Ishikawa (cell line): ENCODE measurements around the gene GNAT1.

Source experiments
- CEBPB ChIP-seq: IDR thresholded peaks from 2 replicates; pipeline ENCODE4 v1.6.1; 2012
- CREB1 ChIP-seq: IDR thresholded peaks from 2 replicates; pipeline ENCODE4 v1.6.1; 2012; ENCODE audit warnings: low read depth
- EGR1 ChIP-seq: IDR thresholded peaks from 2 replicates; pipeline ENCODE4 v1.6.1; 2012
- EP300 ChIP-seq: IDR thresholded peaks from 2 replicates; pipeline ENCODE4 v1.6.1; 2012; ENCODE audit warnings: borderline replicate concordance
- FOXM1 ChIP-seq: IDR thresholded peaks from 2 replicates; pipeline ENCODE4 v1.6.1; 2012; ENCODE audit warnings: low read depth, borderline replicate concordance
- NFIC ChIP-seq: IDR thresholded peaks from 2 replicates; pipeline ENCODE4 v1.6.1; 2012
- RAD21 ChIP-seq: IDR thresholded peaks from 2 replicates; pipeline ENCODE4 v1.6.1; 2012; ENCODE audit warnings: low read depth
- TAF1 ChIP-seq: IDR thresholded peaks from 2 replicates; pipeline ENCODE4 v1.6.1; 2012; ENCODE audit warnings: low read depth, mild to moderate bottlenecking
- TCF12 ChIP-seq: IDR thresholded peaks from 2 replicates; pipeline ENCODE4 v1.6.1; 2012; ENCODE audit warnings: low read depth
- TEAD4 ChIP-seq: IDR thresholded peaks from 2 replicates; pipeline ENCODE4 v1.6.1; 2012
- YY1 ChIP-seq: IDR thresholded peaks from 2 replicates; pipeline ENCODE4 v1.6.1; 2012; ENCODE audit warnings: low read depth
- ZBTB7A ChIP-seq: IDR thresholded peaks from 2 replicates; pipeline ENCODE4 v1.6.1; 2012; ENCODE audit warnings: low read depth
- TF ChIP-seq, protein P1 (sequence below): IDR thresholded peaks from 2 replicates; pipeline ENCODE4 v1.6.1; 2012
- TF ChIP-seq, protein P2 (sequence below): IDR thresholded peaks from 2 replicates; pipeline ENCODE4 v1.6.1; 2012
- TF ChIP-seq, protein P3 (sequence below): IDR thresholded peaks from 2 replicates; pipeline ENCODE4 v1.6.1; 2012; ENCODE audit warnings: low read depth, mild to moderate bottlenecking

The GNAT1 gene

DNA sequence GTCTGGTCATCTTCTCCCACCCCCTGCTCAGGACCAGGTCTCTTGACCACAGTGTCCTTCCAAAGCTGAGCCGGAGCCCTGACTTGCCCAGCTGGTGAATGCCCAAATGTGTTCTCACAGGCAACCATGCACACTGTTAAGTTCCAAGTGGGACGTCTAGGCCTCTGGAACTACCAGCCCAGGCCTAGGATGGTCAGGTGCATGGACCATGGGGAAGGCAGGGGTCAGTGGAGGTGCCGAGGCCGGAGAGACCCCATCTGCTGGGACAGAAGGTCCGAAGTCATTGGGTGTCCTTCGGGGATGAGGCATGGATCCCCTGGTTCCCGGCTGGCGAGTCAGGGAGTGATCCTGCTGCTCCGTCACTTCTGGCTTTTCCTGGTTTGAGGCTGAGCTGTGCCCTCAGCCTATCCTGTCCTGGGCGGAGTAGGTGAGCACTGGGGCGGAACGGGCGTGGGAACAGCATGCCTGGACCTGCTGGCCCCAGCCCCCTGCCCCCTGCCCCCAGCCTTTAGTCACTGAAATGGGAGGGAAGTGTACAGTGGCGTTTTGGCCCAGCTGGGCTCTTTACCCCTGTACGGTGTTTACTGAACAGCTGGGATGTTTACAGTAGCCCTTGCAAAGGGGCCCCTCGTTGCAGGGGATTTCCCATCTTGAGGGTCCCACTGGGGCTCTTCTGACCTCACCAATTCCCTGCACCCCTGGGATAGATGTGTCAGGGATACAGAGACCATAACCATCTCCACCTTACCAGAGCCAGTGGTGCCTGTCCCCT, 24.2 kb upstream of the GNAT1 start:
- TF ChIP-seq TAF1 = no peak
- TF ChIP-seq EP300 = peak; percentile 81
- TF ChIP-seq YY1 = 0 out of 2 replicates have a peak, but pooled peaks have one; percentile 19
- TF ChIP-seq RAD21 = no peak
- TF ChIP-seq, protein P1, sequence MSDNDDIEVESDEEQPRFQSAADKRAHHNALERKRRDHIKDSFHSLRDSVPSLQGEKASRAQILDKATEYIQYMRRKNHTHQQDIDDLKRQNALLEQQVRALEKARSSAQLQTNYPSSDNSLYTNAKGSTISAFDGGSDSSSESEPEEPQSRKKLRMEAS = 0 out of 2 replicates have a peak, but pooled peaks have one; percentile 42
- peak; percentile 78 for TF ChIP-seq TCF12
- TF ChIP-seq TEAD4 = peak; percentile 37; the same call in 1 of the 2 replicates
- TF ChIP-seq FOXM1 = peak; percentile 25; the same call in 1 of the 2 replicates
- peak; percentile 62 for TF ChIP-seq NFIC
- TF ChIP-seq, protein P2, sequence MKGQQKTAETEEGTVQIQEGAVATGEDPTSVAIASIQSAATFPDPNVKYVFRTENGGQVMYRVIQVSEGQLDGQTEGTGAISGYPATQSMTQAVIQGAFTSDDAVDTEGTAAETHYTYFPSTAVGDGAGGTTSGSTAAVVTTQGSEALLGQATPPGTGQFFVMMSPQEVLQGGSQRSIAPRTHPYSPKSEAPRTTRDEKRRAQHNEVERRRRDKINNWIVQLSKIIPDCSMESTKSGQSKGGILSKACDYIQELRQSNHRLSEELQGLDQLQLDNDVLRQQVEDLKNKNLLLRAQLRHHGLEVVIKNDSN = no peak

DNA sequence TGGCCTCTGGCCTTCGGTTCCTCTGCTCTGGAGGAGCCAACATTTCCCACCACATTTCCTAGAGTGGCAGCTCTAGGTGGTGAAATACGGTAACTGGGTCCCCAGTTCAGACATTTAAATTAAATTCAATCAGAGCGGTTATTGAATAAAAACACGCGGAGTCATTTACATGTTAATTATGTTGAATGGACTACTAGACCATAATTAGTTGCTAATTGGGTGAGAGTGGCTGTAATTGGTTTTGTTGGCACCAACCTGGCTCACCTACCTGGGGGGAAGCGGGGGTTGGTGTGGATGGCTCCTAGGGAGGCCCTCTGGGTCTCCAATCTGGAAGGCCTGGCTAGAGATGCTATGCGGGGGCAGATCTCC, 23.6 kb upstream of the GNAT1 start:
- TF ChIP-seq NFIC (no peak), ZBTB7A (no peak), EGR1 (no peak), TEAD4 (no peak)
- TF ChIP-seq, protein P2 = no peak
- TF ChIP-seq, protein P3, sequence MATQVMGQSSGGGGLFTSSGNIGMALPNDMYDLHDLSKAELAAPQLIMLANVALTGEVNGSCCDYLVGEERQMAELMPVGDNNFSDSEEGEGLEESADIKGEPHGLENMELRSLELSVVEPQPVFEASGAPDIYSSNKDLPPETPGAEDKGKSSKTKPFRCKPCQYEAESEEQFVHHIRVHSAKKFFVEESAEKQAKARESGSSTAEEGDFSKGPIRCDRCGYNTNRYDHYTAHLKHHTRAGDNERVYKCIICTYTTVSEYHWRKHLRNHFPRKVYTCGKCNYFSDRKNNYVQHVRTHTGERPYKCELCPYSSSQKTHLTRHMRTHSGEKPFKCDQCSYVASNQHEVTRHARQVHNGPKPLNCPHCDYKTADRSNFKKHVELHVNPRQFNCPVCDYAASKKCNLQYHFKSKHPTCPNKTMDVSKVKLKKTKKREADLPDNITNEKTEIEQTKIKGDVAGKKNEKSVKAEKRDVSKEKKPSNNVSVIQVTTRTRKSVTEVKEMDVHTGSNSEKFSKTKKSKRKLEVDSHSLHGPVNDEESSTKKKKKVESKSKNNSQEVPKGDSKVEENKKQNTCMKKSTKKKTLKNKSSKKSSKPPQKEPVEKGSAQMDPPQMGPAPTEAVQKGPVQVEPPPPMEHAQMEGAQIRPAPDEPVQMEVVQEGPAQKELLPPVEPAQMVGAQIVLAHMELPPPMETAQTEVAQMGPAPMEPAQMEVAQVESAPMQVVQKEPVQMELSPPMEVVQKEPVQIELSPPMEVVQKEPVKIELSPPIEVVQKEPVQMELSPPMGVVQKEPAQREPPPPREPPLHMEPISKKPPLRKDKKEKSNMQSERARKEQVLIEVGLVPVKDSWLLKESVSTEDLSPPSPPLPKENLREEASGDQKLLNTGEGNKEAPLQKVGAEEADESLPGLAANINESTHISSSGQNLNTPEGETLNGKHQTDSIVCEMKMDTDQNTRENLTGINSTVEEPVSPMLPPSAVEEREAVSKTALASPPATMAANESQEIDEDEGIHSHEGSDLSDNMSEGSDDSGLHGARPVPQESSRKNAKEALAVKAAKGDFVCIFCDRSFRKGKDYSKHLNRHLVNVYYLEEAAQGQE = no peak
- TF ChIP-seq, protein P1 = no peak

DNA sequence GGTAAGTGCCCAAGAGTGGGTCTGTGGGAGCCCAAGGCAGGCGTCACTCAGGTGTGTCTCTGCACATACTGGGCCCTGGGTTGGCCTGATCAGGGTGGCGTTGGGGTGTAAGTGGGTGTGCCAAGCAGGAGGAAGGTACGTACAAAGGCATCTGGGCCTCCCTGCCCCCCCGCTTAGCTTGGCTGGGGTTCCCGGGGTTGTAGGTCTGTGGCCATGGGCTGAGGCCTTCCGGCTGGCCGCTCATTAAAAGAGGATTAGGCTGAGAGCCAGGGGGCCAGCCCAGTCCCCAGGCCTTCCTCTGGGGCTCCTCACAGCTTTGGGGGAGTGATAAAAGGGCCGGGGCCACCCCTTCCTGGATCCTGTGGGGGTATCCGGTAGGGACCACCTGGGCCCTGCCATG, 23.0 kb upstream of the GNAT1 start:
- TF ChIP-seq FOXM1 = no peak
- TF ChIP-seq EP300 = peak; percentile 91
- TF ChIP-seq CREB1 = no peak
- peak; percentile 62 for TF ChIP-seq TEAD4
- TF ChIP-seq TAF1 = no peak
- peak; percentile 45; the same call in 1 of the 2 replicates for TF ChIP-seq ZBTB7A
- TF ChIP-seq RAD21 = peak; percentile 7; the same call in 1 of the 2 replicates
- TF ChIP-seq, protein P1 = peak; percentile 55
- TF ChIP-seq, protein P3 = no peak
- peak; percentile 32; the same call in 1 of the 2 replicates for TF ChIP-seq YY1
- TF ChIP-seq TCF12 = peak; percentile 94
- TF ChIP-seq, protein P2 = no peak
- peak; percentile 5; the same call in 1 of the 2 replicates for TF ChIP-seq EGR1
- TF ChIP-seq NFIC = peak; percentile 98
- no peak for TF ChIP-seq CEBPB

DNA sequence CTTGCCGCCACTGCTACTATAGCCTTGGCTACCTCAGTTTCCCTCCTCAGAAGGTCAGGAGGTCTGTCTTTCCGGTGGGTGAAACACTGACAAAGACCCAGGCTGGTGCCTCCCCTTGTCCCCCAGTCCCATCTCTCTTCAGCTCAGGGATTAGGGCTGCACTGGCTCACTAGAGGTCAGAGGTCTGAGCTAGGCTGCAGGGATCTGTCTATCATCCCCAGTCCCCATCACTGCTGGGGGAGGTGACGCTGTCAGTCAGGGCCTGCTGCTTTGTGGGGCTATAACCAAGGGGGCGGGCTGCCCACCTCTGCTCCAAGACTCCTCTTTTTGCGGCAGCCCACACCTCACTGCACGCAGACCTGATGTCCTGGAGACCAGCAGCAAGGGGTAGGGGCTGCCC, 22.6 kb upstream of the GNAT1 start:
- TF ChIP-seq, protein P1 = no peak
- TF ChIP-seq, protein P3 = no peak
- TF ChIP-seq TEAD4 (no peak), TCF12 (no peak)
